NCI-H510A (cell line): ENCODE data around the gene RARB.
A peak's percentile ranks its signal among the peaks of the same experiment; 100 is the strongest.

Source experiments
- DNase-seq: peaks from one replicate; lab custom pipeline; 2025; lab: John Stamatoyannopoulos, UW

RARB gene

GRCh38 chr3:25508433-25508832 lies 80.4 kb downstream of the RARB start:
- DNase-seq: no peak

GRCh38 chr3:25508901-25509300 lies 80.8 kb downstream of the RARB start:
- no peak for DNase-seq

- DNase-seq: no peak
Observed at GRCh38 chr3:25510797-25511196, 82.7 kb downstream of the RARB start.

GRCh38 chr3:25511972-25512721 lies 84.1 kb downstream of the RARB start:
- no peak for DNase-seq

GRCh38 chr3:25513642-25514266 lies 85.7 kb downstream of the RARB start:
- DNase-seq: no peak

GRCh38 chr3:25515171-25515570 lies 87.1 kb downstream of the RARB start:
- DNase-seq: no peak

- DNase-seq: no peak
Observed at GRCh38 chr3:25520926-25521559, 93.0 kb downstream of the RARB start.

GRCh38 chr3:25527336-25527735 lies 99.3 kb downstream of the RARB start:
- no peak for DNase-seq

- DNase-seq: no peak
Observed at GRCh38 chr3:25527801-25528200, 99.7 kb downstream of the RARB start.

- no peak for DNase-seq
Observed at GRCh38 chr3:25531971-25532370, 103.9 kb downstream of the RARB start.

GRCh38 chr3:25532431-25533162 lies 104.5 kb downstream of the RARB start:
- DNase-seq: no peak

GRCh38 chr3:25533399-25533798 lies 105.3 kb downstream of the RARB start:
- no peak for DNase-seq

GRCh38 chr3:25534007-25534406 lies 105.9 kb downstream of the RARB start:
- DNase-seq: no peak

- no peak for DNase-seq
Observed at GRCh38 chr3:25536521-25537391, 108.7 kb downstream of the RARB start.

- no peak for DNase-seq
Observed at GRCh38 chr3:25537516-25537915, 109.5 kb downstream of the RARB start.

GRCh38 chr3:25540273-25540672 lies 112.2 kb downstream of the RARB start:
- no peak for DNase-seq

- DNase-seq: peak; percentile 26
Observed at GRCh38 chr3:25542492-25543039, 114.5 kb downstream of the RARB start.

- no peak for DNase-seq
Observed at GRCh38 chr3:25547103-25547502, 119.0 kb downstream of the RARB start.

GRCh38 chr3:25547943-25548674 lies 120.0 kb downstream of the RARB start:
- DNase-seq: no peak

GRCh38 chr3:25548836-25549235 lies 120.8 kb downstream of the RARB start:
- DNase-seq: no peak

GRCh38 chr3:25552251-25552650 lies 124.2 kb downstream of the RARB start:
- DNase-seq: no peak
